ENCODE results near the gene ADAMTS16. TPM values are rescaled to one million over a fixed set of nuclear protein-coding genes. Genes with fewer than 3 reads are reported as not detected.

ADAMTS16 gene
- total RNA-seq, 2 experiments from 2014 or later, result not detected

DNA sequence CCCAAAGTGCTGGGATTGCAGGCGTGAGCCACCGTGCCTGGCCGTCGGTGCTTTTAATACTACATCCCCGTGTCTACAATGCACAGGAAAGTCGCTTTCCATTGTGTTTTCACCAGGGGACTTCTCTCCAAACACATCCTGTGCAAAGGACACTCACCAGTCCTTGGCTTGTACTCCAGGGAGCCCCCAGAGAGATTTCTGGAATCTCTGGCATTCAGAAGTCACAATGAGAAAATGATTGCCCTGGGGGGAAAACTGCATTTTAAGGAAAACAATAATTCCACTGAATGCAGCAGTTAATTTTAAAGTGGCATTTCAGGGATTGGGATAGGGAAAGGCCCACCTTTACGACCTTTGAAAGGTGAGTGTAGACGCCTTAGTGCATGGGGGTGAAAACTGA lies 112.0 kb downstream of the ADAMTS16 start:
- CTCF ChIA-PET, result no interaction called here
- Histone ChIP-seq H3K9me3 (ENCODE audit: control insufficient read depth in 1 of 2, insufficient read depth in 1 of 2, low read length in 2 of 2) (peaks cover 0 to 4% of the 10 kb centered on the region in 2 experiments), H3K4me3 (ENCODE audit: low read length) (no peak overlapping the region), H3K36me3 (ENCODE audit: insufficient read depth, low read length) (no peaks in the 10 kb centered on the region), H3K27me3 (ENCODE audit: control insufficient read depth in 1 of 2, insufficient read depth in 2 of 2, low read length in 2 of 2) (no peaks in the 10 kb centered on the region), H3K27ac (ENCODE audit: low read depth in 1 of 2, low read length in 2 of 2) (no peak overlapping the region), H3K4me1 (ENCODE audit: insufficient read depth, low read length) (no peaks in the 10 kb centered on the region)
- no peaks in the 10 kb centered on the region for H3K4me1 Mint-ChIP-seq (ENCODE audit: low read depth)
- H3K4me3 Mint-ChIP-seq, result no peak overlapping the region
- H3K9me3 Mint-ChIP-seq, result peaks cover 8% of the 10 kb centered on the region
- intact Hi-C loops (cut with DNase I, micrococcal nuclease), result no loop called here
- H3K36me3 Mint-ChIP-seq (ENCODE audit: low read depth), result no peaks in the 10 kb centered on the region
- H3K27me3 Mint-ChIP-seq, result no peaks in the 10 kb centered on the region
- H3K27ac Mint-ChIP-seq, result no peak overlapping the region
- ATAC-seq (ENCODE audit: poor library complexity) (no peak), DNase-seq (no peak)
- POLR2A ChIA-PET, result no interaction called here
- TF ChIP-seq, protein P1, sequence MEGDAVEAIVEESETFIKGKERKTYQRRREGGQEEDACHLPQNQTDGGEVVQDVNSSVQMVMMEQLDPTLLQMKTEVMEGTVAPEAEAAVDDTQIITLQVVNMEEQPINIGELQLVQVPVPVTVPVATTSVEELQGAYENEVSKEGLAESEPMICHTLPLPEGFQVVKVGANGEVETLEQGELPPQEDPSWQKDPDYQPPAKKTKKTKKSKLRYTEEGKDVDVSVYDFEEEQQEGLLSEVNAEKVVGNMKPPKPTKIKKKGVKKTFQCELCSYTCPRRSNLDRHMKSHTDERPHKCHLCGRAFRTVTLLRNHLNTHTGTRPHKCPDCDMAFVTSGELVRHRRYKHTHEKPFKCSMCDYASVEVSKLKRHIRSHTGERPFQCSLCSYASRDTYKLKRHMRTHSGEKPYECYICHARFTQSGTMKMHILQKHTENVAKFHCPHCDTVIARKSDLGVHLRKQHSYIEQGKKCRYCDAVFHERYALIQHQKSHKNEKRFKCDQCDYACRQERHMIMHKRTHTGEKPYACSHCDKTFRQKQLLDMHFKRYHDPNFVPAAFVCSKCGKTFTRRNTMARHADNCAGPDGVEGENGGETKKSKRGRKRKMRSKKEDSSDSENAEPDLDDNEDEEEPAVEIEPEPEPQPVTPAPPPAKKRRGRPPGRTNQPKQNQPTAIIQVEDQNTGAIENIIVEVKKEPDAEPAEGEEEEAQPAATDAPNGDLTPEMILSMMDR (IDR thresholded peaks at IDR 0.05), result no peak

GRCh38 chr5:5257353-5257752 lies 117.2 kb downstream of the ADAMTS16 start:
- Mint-ChIP-seq H3K9me3 (peaks cover 8% of the 10 kb centered on the region), H3K4me1 (ENCODE audit: low read depth) (no peaks in the 10 kb centered on the region), H3K27me3 (no peaks in the 10 kb centered on the region), H3K4me3 (no peak overlapping the region), H3K27ac (no peak overlapping the region), H3K36me3 (ENCODE audit: low read depth) (no peaks in the 10 kb centered on the region)
- CTCF ChIA-PET, result no interaction called here
- ATAC-seq (ENCODE audit: poor library complexity) (no peak), DNase-seq (no peak)
- TF ChIP-seq, protein P1 (IDR thresholded peaks at IDR 0.05), result no peak
- H3K9me3 ChIP-seq (ENCODE audit: control insufficient read depth in 1 of 2, insufficient read depth in 1 of 2, low read length in 2 of 2), result peaks cover 0 to 4% of the 10 kb centered on the region in 2 experiments
- H3K27ac ChIP-seq (ENCODE audit: low read depth in 1 of 2, low read length in 2 of 2), result no peak overlapping the region
- intact Hi-C loops (cut with DNase I, micrococcal nuclease), result no loop called here
- H3K4me1 ChIP-seq (ENCODE audit: insufficient read depth, low read length), result no peaks in the 10 kb centered on the region
- H3K36me3 ChIP-seq (ENCODE audit: insufficient read depth, low read length), result no peaks in the 10 kb centered on the region
- H3K4me3 ChIP-seq (ENCODE audit: low read length), result no peak overlapping the region
- POLR2A ChIA-PET, result no interaction called here
- no peaks in the 10 kb centered on the region for H3K27me3 ChIP-seq (ENCODE audit: control insufficient read depth in 1 of 2, insufficient read depth in 2 of 2, low read length in 2 of 2)

DNA sequence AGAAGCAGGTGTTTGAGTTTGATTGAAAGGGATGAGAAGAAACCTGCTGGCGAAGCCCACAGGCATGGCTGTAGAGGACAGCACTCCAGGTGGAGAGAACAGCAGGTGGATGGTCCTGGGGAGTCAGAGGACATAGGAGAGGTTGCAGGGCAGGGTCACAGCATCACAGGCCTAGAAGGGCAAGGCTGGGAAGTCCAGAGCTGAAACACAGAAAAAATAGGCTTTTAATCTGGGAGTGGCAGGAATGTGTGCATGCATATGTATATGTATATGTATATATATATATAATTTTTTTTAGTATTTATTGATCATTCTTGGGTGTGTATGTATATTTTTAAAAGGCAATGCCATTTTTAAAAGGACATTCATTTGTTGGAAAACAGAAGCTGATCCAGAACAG lies 118.4 kb downstream of the ADAMTS16 start:
- no peaks in the 10 kb centered on the region for H3K4me1 Mint-ChIP-seq (ENCODE audit: low read depth)
- Histone ChIP-seq H3K4me1 (ENCODE audit: insufficient read depth, low read length) (no peaks in the 10 kb centered on the region), H3K4me3 (ENCODE audit: low read length) (no peak overlapping the region), H3K9me3 (ENCODE audit: control insufficient read depth in 1 of 2, insufficient read depth in 1 of 2, low read length in 2 of 2) (peaks cover 3 to 6% of the 10 kb centered on the region in 2 experiments), H3K27ac (ENCODE audit: low read depth in 1 of 2, low read length in 2 of 2) (no peak overlapping the region), H3K27me3 (ENCODE audit: control insufficient read depth in 1 of 2, insufficient read depth in 2 of 2, low read length in 2 of 2) (no peaks in the 10 kb centered on the region), H3K36me3 (ENCODE audit: insufficient read depth, low read length) (no peaks in the 10 kb centered on the region)
- TF ChIP-seq, protein P1 (IDR thresholded peaks at IDR 0.05), result no peak
- H3K4me3 Mint-ChIP-seq, result no peak overlapping the region
- POLR2A ChIA-PET, result no interaction called here
- ATAC-seq (ENCODE audit: poor library complexity), result no peak
- H3K9me3 Mint-ChIP-seq, result peaks cover 8% of the 10 kb centered on the region
- DNase-seq, result no peak
- no peaks in the 10 kb centered on the region for H3K27me3 Mint-ChIP-seq
- CTCF ChIA-PET, result no interaction called here
- intact Hi-C loops (cut with DNase I, micrococcal nuclease), result no loop called here
- H3K27ac Mint-ChIP-seq, result no peak overlapping the region
- H3K36me3 Mint-ChIP-seq (ENCODE audit: low read depth), result no peaks in the 10 kb centered on the region

All from CD4-positive, alpha-beta T cell (primary cell).